SHP77 treated with DMSO at 0.1 percent for 48 hours (cell line): ENCODE data around the gene PRCC.

Experiments
- DNase-seq: peaks from one replicate; lab custom pipeline; 2025; lab: John Stamatoyannopoulos, UW

The PRCC gene

GRCh38 chr1:156814571-156815260, 47.4 kb downstream of the PRCC start:
- no peak for DNase-seq

GRCh38 chr1:156815307-156815826, 48.0 kb downstream of the PRCC start:
- no peak for DNase-seq

- DNase-seq = no peak
Observed at GRCh38 chr1:156815961-156816422, 48.7 kb downstream of the PRCC start.

- no peak for DNase-seq
Observed at GRCh38 chr1:156816561-156817328, 49.4 kb downstream of the PRCC start, which contains the start of gene SH2D2A. TSS of gene SH2D2A (minus strand) at chr1:156816848. CDS start at chr1:156816708, 140 bp downstream.

DNA sequence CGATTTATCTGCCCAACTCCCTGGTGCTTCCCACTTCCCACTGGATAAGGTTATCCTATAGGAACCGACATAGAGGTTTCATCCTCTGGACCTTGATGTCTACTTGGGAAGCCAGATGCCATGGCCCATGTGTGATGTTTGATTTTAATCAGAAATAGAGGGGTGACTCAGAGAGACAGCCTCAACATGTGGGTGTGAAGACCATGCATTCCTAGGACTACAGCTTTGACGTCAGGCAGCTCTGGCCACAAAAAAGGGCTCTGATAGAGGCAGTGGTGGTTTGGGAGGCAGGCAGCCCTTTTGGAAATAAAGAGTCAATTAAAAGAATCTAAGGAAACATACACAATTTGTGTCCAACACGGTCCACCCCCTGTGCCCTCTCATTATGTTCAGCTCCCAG, 54.5 kb downstream of the PRCC start:
- no peak for DNase-seq

- no peak for DNase-seq
Observed at GRCh38 chr1:156822680-156823079, 55.3 kb downstream of the PRCC start.

DNA sequence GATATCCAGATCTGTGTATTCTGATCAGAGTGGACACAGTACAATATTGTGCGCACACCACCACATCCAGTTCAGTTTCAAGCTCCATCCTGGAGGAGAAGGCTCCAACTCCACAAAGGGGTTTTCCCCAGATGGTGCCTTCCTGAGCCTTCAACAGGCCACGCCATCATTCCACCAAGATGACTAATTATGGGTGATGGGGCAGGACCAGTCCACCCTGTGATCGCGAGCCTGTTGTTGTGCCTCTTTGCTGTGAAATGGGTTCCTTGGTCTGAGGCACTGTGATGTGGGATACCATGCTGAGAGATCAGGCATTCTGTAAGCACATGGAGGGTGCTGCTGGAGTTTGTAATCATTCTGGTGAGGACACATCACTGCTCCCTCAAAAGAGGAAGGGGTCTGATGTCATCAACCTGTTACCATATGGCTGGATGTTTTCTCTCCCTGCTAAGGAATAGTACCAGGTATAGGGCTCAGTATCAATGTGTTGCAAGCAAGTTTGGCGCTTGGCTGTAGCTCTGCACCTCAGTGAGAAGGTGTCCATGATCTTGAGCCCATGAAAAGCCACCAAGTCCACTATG, 56.0 kb downstream of the PRCC start:
- no peak for DNase-seq

GRCh38 chr1:156826630-156827029, 59.3 kb downstream of the PRCC start:
- DNase-seq = no peak

DNA sequence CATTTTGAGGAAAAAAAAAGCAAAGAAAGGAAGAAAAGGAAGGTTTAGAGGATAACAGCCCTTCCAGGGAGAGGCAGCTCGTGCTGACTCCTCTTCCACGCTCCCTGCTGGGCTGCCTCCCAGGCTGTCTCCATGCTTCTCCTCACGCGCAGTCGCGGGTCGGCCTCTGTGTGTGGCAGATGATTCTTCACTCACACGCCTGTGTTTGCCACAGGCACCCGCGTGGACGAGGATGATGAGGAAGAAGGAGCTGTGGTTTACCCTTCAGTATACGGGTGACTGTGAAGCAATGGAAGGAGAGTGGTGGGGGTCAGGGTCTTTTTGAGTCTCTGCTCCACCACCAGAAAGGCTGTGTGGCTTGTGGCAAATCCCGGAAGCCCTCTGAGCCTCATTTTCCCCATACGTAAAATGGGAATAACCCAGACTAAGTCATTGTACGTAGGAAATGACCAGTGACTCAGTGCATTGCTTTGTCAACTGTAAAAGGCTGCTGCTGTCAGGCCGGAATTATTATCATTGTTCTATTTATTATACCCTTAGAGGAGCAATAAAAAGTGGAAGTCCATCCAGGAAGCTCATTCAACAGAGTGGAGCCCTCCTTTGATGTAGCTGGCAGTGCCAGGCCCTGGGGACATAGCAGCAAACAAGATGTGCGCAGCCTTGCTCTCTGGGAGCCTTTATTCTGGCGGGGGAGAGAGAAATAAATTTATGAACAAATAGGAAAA, 61.2 kb downstream of the PRCC start:
- DNase-seq = no peak

- DNase-seq = no peak
Observed at GRCh38 chr1:156832434-156832833, 65.1 kb downstream of the PRCC start.

GRCh38 chr1:156833603-156834002, 66.3 kb downstream of the PRCC start:
- no peak for DNase-seq

- no peak for DNase-seq
Observed at GRCh38 chr1:156834322-156834721, 67.0 kb downstream of the PRCC start.

DNA sequence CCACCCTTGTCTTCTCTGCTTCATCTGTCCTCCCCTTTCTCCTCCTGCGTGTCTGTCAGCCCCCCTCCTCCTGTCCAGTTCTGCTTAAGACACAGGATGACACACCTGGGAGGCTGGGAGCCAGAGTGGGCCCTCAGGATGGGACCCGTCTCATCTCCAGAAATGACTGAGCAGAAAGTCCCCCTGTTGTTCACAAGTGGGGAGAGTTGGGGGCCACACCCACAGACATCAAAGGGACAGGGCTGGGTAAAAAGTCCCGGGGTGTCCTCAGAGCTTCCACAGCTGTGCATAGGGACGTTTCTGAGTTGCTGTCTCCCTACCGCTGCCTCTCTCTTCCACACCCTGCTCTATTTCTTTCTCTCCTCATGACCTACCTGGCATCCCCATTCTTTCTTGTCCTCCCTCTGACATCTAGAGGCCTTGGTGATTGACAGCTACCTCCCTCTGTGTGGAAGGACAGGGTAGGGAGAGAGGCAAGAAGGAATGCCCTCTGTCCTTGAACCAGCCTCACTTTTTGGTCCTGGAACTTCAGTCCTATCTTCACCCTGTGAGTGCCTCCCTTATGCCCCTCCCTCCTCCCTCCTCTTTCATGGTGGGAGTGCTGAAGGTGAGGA, 68.8 kb downstream of the PRCC start:
- DNase-seq = no peak

GRCh38 chr1:156836892-156837291, 69.6 kb downstream of the PRCC start:
- DNase-seq = no peak

DNA sequence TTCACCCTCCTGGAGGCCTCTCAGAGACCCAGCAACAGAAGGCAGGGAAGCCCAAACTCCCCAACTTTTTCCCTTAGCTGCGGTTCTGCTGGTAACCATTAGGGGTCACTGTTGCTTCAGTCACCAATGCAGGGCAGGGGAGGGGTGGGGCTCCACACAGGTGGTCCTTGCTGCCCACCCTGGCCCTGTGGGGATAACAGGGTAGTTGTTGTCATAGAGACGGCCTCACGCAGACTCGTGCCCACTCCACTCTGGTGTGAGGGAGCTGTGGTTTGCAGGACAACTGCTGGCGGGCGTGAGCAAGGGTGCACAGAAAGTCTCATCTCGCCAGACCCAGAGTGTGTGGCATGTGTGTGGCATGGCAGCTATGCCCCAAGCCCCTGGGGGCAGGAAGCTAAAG, 71.6 kb downstream of the PRCC start:
- DNase-seq = no peak

GRCh38 chr1:156839426-156840109, 72.2 kb downstream of the PRCC start:
- no peak for DNase-seq

GRCh38 chr1:156840186-156840897, 73.0 kb downstream of the PRCC start:
- DNase-seq = no peak

GRCh38 chr1:156840898-156841279, 73.6 kb downstream of the PRCC start:
- DNase-seq = no peak

- DNase-seq = no peak
Observed at GRCh38 chr1:156841295-156841855, 74.0 kb downstream of the PRCC start.
